Upper lobe of right lung (tissue), 1 donor: Measurements from ENCODE around the gene MCC. TPM values are rescaled to one million over a fixed set of nuclear protein-coding genes. Genes with fewer than 3 reads are reported as not detected.

Experiments
- ATAC-seq: fragments of 200-7000 bp; cut with Tn5 transposase; one replicate; pipeline ENCODE4 v1.9.1; 2020; ENCODE audit warnings: mild to moderate bottlenecking, moderate library complexity
- DNase-seq: peaks from one replicate; pipeline ENCODE4 v3.0.0-alpha.2; 2020
- H3K27ac ChIP-seq: fragments of 200-600 bp; one replicate; pipeline ENCODE4 v1.8.0; 2022
- H3K27me3 ChIP-seq: fragments of 200-600 bp; one replicate; pipeline ENCODE4 v1.8.0; 2022; ENCODE audit warnings: mild to moderate bottlenecking
- H3K36me3 ChIP-seq: fragments of 200-600 bp; one replicate; pipeline ENCODE4 v1.8.0; 2022
- H3K4me1 ChIP-seq: fragments of 200-600 bp; one replicate; pipeline ENCODE4 v1.8.0; 2022
- H3K4me3 ChIP-seq: fragments of 200-600 bp; one replicate; pipeline ENCODE4 v1.8.0; 2022; ENCODE audit warnings: mild to moderate bottlenecking
- H3K9me3 ChIP-seq: fragments of 200-600 bp; one replicate; pipeline ENCODE4 v1.8.0; 2022
- CTCF ChIP-seq: fragments of 200-600 bp; IDR thresholded peaks from one replicate; pipeline ENCODE4 v1.8.0; 2022; ENCODE audit warnings: antibody characterized with exemption
- intact Hi-C: fragments of 100-400 bp; cut with DNase I; formaldehyde crosslinking; loops from one replicate; pipeline ENCODE4 v1.11.0; 2022
- total RNA-seq: library from RNA; stranded (reverse); fragmentation: NEBNext Ultra II Directional; extraction: Animal tissue kit (Norgen Biotek cat#: 25700); gene quantifications from one replicate; pipeline ENCODE4 v1.2.1, GENCODE V29; 2021
- donor health status: DM: no; HTN: yes; CAD: no; lungs with severe emphysema.

MCC gene
- total RNA-seq, 1 donor from 2014 or later: 18.6 TPM

DNA sequence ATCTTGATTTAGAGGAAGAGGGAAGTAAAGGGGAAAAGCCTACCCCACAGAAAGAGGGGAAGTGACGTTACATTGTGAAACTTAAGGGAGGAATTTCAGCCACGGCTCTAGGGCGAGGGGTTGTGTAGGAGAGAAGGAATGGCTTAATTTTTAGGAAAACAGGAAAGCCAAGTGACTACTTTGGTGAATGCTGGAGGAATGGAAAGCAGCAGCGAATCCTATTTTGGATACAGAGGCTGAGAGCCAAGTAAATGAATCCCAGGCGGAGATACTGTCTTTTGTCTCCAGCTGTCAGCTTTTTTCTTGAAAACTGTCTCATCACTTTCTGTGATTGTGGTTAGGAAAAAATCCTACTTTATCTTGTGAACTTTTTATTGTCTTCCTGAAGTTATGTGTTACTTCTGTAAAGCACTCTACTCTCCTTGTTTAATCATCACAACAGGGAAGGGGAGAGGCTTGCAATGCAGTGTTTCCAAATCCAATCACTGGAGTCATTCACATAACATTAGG, 241.8 kb downstream of the MCC start:
- intact Hi-C loops: no loop called here
- Histone ChIP-seq H3K9me3 (no peaks in the 10 kb centered on the region), H3K36me3 (no peaks in the 10 kb centered on the region), H3K4me1 (peaks cover 22% of the 10 kb centered on the region), H3K27me3 (no peaks in the 10 kb centered on the region), H3K4me3 (peak overlapping the region; percentile 11), H3K27ac (peak overlapping the region; percentile 61)
- ATAC-seq (peak; percentile 53), DNase-seq (no peak)
- no peak for TF ChIP-seq CTCF

DNA sequence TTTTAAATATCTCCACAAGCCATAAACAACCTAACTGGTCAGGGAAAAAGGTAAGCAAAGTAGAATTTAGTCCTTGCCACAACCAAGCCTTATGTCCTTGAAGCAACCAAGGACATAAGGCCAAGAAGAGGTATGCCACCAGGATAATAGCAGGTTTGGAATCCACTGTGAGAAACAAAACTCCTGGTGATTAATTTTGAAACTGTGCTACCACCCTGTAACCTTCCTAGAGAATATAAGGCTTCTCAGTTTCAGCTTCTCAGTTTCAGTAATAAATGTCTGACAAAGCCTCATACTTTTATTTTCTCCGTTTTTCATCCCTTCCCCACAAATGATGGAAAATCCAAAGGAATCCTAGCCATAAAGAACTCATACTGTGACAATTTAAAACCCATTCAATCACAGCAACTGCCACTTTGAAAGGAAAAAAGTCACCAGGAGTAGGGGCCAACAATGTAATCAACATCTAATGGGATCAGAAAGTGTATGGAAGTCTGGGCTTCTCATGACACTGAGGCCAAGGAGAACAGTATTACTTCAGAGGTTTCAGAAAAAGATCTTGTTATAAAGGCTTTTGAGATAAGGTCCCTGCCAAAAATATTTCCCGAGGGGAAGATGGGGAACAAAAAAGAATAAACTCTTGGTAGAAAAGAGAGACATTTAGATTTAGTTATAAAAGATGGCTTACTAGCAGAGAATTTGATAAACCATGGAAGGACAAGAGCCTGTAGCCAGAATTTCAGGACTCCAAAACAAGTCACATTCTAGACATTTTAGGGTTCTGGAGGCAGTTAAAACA, 242.6 kb downstream of the MCC start:
- Histone ChIP-seq H3K27me3 (no peaks in the 10 kb centered on the region), H3K27ac (peak overlapping the region; percentile 61), H3K4me1 (peaks cover 22% of the 10 kb centered on the region), H3K36me3 (no peaks in the 10 kb centered on the region), H3K4me3 (peak overlapping the region; percentile 11), H3K9me3 (no peaks in the 10 kb centered on the region)
- intact Hi-C loops: no loop called here
- TF ChIP-seq CTCF: no peak
- ATAC-seq (no peak), DNase-seq (no peak)

GRCh38 chr5:113244966-113245365, 243.3 kb downstream of the MCC start:
- no peaks in the 10 kb centered on the region for H3K36me3 ChIP-seq
- no peak for ATAC-seq
- DNase-seq: no peak
- TF ChIP-seq CTCF: no peak
- H3K9me3 ChIP-seq: no peaks in the 10 kb centered on the region
- no peak overlapping the region for H3K27ac ChIP-seq
- H3K4me1 ChIP-seq: peaks cover 19% of the 10 kb centered on the region
- no peaks in the 10 kb centered on the region for H3K27me3 ChIP-seq
- intact Hi-C loops: no loop called here
- no peak overlapping the region for H3K4me3 ChIP-seq

DNA sequence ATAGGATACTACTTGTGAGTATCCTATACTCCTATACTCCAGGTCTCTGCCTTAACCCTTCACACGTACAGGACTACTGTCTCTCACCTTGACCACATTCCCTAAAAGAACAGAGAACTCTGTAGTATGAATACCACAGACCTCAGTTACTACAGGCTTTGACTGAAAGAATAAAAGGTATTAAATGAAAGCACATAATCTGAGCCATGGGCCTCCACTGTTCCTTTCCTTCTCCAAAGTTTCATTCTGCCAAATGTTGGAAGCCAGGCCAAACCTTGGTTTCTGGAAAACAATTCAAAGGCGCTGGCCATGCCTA, 244.9 kb downstream of the MCC start:
- no peak for TF ChIP-seq CTCF
- H3K4me1 ChIP-seq: peaks cover 13% of the 10 kb centered on the region
- DNase-seq (no peak), ATAC-seq (no peak)
- no peaks in the 10 kb centered on the region for H3K27me3 ChIP-seq
- H3K9me3 ChIP-seq: no peaks in the 10 kb centered on the region
- intact Hi-C loops: no loop called here
- H3K27ac ChIP-seq: no peak overlapping the region
- no peak overlapping the region for H3K4me3 ChIP-seq
- no peaks in the 10 kb centered on the region for H3K36me3 ChIP-seq

GRCh38 chr5:113242481-113243348, 245.5 kb downstream of the MCC start:
- no peak for TF ChIP-seq CTCF
- Histone ChIP-seq H3K4me3 (no peak overlapping the region), H3K27me3 (no peaks in the 10 kb centered on the region), H3K36me3 (no peaks in the 10 kb centered on the region), H3K4me1 (peaks cover 13% of the 10 kb centered on the region), H3K9me3 (no peaks in the 10 kb centered on the region), H3K27ac (no peak overlapping the region)
- intact Hi-C loops: no loop called here
- DNase-seq (no peak), ATAC-seq (no peak)
